ENCODE results near the gene EPS15. TPM values are rescaled to one million over a fixed set of nuclear protein-coding genes. Genes with fewer than 3 reads are reported as not detected.

Gene EPS15
- polyA plus RNA-seq, 1 donor (not counting 4 experiments of a cell fraction or from before 2014, with no cell fraction given), result 33.2 TPM

DNA sequence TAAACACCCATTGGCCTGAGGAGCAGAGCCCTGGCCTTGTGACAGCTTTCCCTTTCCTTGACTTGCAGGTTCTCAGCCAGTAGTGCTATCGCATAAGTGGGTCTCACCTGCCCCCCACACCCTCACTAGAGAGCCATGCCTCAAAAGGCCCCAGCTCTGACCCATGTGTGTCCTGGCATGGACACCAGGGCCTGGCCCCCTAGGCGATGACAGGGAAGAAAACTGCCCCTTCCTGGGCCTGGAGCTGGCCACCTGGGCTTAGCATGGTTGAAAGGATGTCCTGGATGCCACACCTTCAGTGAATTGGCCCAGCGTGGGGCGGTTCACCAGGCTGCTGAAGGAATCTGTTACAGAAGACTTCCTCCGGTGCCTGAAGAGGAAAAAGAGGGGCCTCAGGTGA is 207.2 kb downstream of the EPS15 start:
- Histone ChIP-seq H3K4me3 (ENCODE audit: control insufficient read depth in 2 of 3, extremely low read depth in 1 of 3, insufficient read depth in 2 of 3, low read depth in 1 of 3, low read length in 3 of 3) (no peak overlapping the region), H3K4me1 (ENCODE audit: control insufficient read depth, extremely low read depth, insufficient read depth, low read length) (peaks cover 21% of the 10 kb centered on the region), H3K9me1 (ENCODE audit: control insufficient read depth, extremely low read depth, insufficient read depth, low read length) (no peaks in the 10 kb centered on the region), H3K79me2 (ENCODE audit: control insufficient read depth, insufficient read depth, low read length) (no peaks in the 10 kb centered on the region), H3K4me2 (ENCODE audit: control insufficient read depth, extremely low read depth, insufficient read depth, low read depth, low read length) (no peak overlapping the region), H3K27ac (ENCODE audit: control insufficient read depth, insufficient read depth, low read length) (no peak overlapping the region), H4K20me1 (ENCODE audit: control insufficient read depth, extremely low read depth, insufficient read depth, low read length) (no peaks in the 10 kb centered on the region), H3K9me3 (ENCODE audit: control insufficient read depth, low read depth, low read length) (no peaks in the 10 kb centered on the region), H3K9ac (ENCODE audit: control insufficient read depth, extremely low read depth, insufficient read depth, low read length) (no peak overlapping the region), H3K36me3 (ENCODE audit: control insufficient read depth in 2 of 2, extremely low read depth in 1 of 2, insufficient read depth in 2 of 2, low read length in 2 of 2) (no peaks in the 10 kb centered on the region), H2AFZ (ENCODE audit: control insufficient read depth, low read length) (no peak overlapping the region), H3K27me3 (ENCODE audit: control insufficient read depth, extremely low read depth, insufficient read depth, low read length) (no peaks in the 10 kb centered on the region)
- dilution Hi-C loops (cut with MboI; ENCODE audit: extremely low pct_ligation_motif_present, low sequenced_read_pairs), result no loop called here
- TF ChIP-seq, protein P1, sequence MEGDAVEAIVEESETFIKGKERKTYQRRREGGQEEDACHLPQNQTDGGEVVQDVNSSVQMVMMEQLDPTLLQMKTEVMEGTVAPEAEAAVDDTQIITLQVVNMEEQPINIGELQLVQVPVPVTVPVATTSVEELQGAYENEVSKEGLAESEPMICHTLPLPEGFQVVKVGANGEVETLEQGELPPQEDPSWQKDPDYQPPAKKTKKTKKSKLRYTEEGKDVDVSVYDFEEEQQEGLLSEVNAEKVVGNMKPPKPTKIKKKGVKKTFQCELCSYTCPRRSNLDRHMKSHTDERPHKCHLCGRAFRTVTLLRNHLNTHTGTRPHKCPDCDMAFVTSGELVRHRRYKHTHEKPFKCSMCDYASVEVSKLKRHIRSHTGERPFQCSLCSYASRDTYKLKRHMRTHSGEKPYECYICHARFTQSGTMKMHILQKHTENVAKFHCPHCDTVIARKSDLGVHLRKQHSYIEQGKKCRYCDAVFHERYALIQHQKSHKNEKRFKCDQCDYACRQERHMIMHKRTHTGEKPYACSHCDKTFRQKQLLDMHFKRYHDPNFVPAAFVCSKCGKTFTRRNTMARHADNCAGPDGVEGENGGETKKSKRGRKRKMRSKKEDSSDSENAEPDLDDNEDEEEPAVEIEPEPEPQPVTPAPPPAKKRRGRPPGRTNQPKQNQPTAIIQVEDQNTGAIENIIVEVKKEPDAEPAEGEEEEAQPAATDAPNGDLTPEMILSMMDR (optimal IDR thresholded peaks at IDR 0.05 in 1 of 3, IDR thresholded peaks at IDR 0.05 in 1 of 3, conservative IDR thresholded peaks at IDR 0.05 in 1 of 3; ENCODE audit: extremely low read depth in 1 of 3, insufficient read depth in 2 of 3, low read length in 3 of 3), result no peak
- no peak for TF ChIP-seq EZH2 (IDR thresholded peaks at IDR 0.05; ENCODE audit: low read length)
- FAIRE-seq (no peak), DNase-seq (ENCODE audit: low read depth, low spot score) (no peak)

GRCh38 chr1:51310871-51311613 is 208.0 kb downstream of the EPS15 start:
- H3K9me1 ChIP-seq (ENCODE audit: control insufficient read depth, extremely low read depth, insufficient read depth, low read length), result no peaks in the 10 kb centered on the region
- no peak overlapping the region for H3K4me3 ChIP-seq (ENCODE audit: control insufficient read depth in 2 of 3, extremely low read depth in 1 of 3, insufficient read depth in 2 of 3, low read depth in 1 of 3, low read length in 3 of 3)
- no peak for DNase-seq (ENCODE audit: low read depth, low spot score)
- no peak for FAIRE-seq
- no peaks in the 10 kb centered on the region for H3K36me3 ChIP-seq (ENCODE audit: control insufficient read depth in 2 of 2, extremely low read depth in 1 of 2, insufficient read depth in 2 of 2, low read length in 2 of 2)
- no peak for TF ChIP-seq EZH2 (IDR thresholded peaks at IDR 0.05; ENCODE audit: low read length)
- TF ChIP-seq, protein P1 (optimal IDR thresholded peaks at IDR 0.05 in 1 of 3, IDR thresholded peaks at IDR 0.05 in 1 of 3, conservative IDR thresholded peaks at IDR 0.05 in 1 of 3; ENCODE audit: extremely low read depth in 1 of 3, insufficient read depth in 2 of 3, low read length in 3 of 3), result no peak
- H3K9me3 ChIP-seq (ENCODE audit: control insufficient read depth, low read depth, low read length), result no peaks in the 10 kb centered on the region
- H3K27ac ChIP-seq (ENCODE audit: control insufficient read depth, insufficient read depth, low read length), result no peak overlapping the region
- H3K4me2 ChIP-seq (ENCODE audit: control insufficient read depth, extremely low read depth, insufficient read depth, low read depth, low read length), result no peak overlapping the region
- no peak overlapping the region for H2AFZ ChIP-seq (ENCODE audit: control insufficient read depth, low read length)
- no peaks in the 10 kb centered on the region for H3K27me3 ChIP-seq (ENCODE audit: control insufficient read depth, extremely low read depth, insufficient read depth, low read length)
- peaks cover 21% of the 10 kb centered on the region for H3K4me1 ChIP-seq (ENCODE audit: control insufficient read depth, extremely low read depth, insufficient read depth, low read length)
- no peaks in the 10 kb centered on the region for H4K20me1 ChIP-seq (ENCODE audit: control insufficient read depth, extremely low read depth, insufficient read depth, low read length)
- no peak overlapping the region for H3K9ac ChIP-seq (ENCODE audit: control insufficient read depth, extremely low read depth, insufficient read depth, low read length)
- no peaks in the 10 kb centered on the region for H3K79me2 ChIP-seq (ENCODE audit: control insufficient read depth, insufficient read depth, low read length)
- dilution Hi-C loops (cut with MboI; ENCODE audit: extremely low pct_ligation_motif_present, low sequenced_read_pairs), result no loop called here

Data from keratinocyte (primary cell).